Gastrocnemius medialis (tissue), 4 donors: Measurements from ENCODE around the gene NFIA.

ENCODE experiments used
- CTCF ChIP-seq, 5 experiments: fragments of 450-650 bp in 3 of 5; fragments of 200-600 bp in 2 of 5; sonication (generic) in 2 of 5; IDR thresholded peaks in 4 of 5; conservative IDR thresholded peaks in 1 of 5; 1 replicate in 4 of 5; 2 replicates in 1 of 5; pipeline ENCODE4 v1.5.1; 2016 to 2019; ENCODE audit warnings: antibody characterized with exemption in 5 of 5, mild to moderate bottlenecking in 3 of 5, moderate library complexity in 3 of 5
- POLR2A ChIP-seq, 2 donors: fragments of 450-650 bp; IDR thresholded peaks; one replicate each; pipeline ENCODE4 v1.6.1; 2017; ENCODE audit warnings: antibody characterized with exemption in 2 of 2, mild to moderate bottlenecking in 2 of 2, moderate library complexity in 2 of 2

GRCh38 chr1:61080413-61081143, 1.8 kb upstream of the NFIA start:
- TF ChIP-seq CTCF (IDR thresholded peaks at IDR 0.05 in 4 of 5, conservative IDR thresholded peaks at IDR 0.05 in 1 of 5) = no peak
- TF ChIP-seq POLR2A (IDR thresholded peaks at IDR 0.05) = no peak
